Germinal center (tissue), 1 donor: ENCODE results near the gene HID1.
"Not testable (repeated sequence)": the region's sequence is repeated elsewhere in the genome, so short reads cannot be mapped to it uniquely, and the experiment has no call there.

Experiments used
- DNase-seq: peaks from one replicate; pipeline ENCODE4 v3.0.0; 2012; ENCODE audit warnings: mixed read lengths, low spot score

The HID1 gene

GRCh38 chr17:74970395-74970794 is 2.2 kb downstream of the HID1 start:
- DNase-seq, result no peak

- not testable (repeated sequence) for DNase-seq
Measured at GRCh38 chr17:74969501-74969900, 3.1 kb downstream of the HID1 start.

GRCh38 chr17:74968361-74968780 is 4.2 kb downstream of the HID1 start:
- no peak for DNase-seq

- no peak for DNase-seq
Measured at GRCh38 chr17:74964988-74965622, 7.5 kb downstream of the HID1 start.

- DNase-seq, result no peak
Measured at GRCh38 chr17:74964246-74964761, 8.3 kb downstream of the HID1 start.

GRCh38 chr17:74963656-74964055 is 8.9 kb downstream of the HID1 start:
- no peak for DNase-seq

- no peak for DNase-seq
Measured at GRCh38 chr17:74962622-74963394, 9.8 kb downstream of the HID1 start.

- DNase-seq, result peak; percentile 80
Measured at GRCh38 chr17:74961657-74962350, 10.8 kb downstream of the HID1 start.

GRCh38 chr17:74960570-74961342 is 11.8 kb downstream of the HID1 start:
- DNase-seq, result peak; percentile 75

GRCh38 chr17:74959826-74960515 is 12.6 kb downstream of the HID1 start:
- DNase-seq, result no peak

GRCh38 chr17:74957935-74958740 is 14.4 kb downstream of the HID1 start:
- peak; percentile 80 for DNase-seq

GRCh38 chr17:74956093-74956492 is 16.5 kb downstream of the HID1 start:
- no peak for DNase-seq

- no peak for DNase-seq
Measured at GRCh38 chr17:74954665-74955421, 17.7 kb downstream of the HID1 start.

GRCh38 chr17:74954115-74954514 is 18.4 kb downstream of the HID1 start:
- DNase-seq, result no peak

- DNase-seq, result no peak
Measured at GRCh38 chr17:74953134-74953687, 19.3 kb downstream of the HID1 start.

- no peak for DNase-seq
Measured at GRCh38 chr17:74952431-74953133, 20.0 kb downstream of the HID1 start.

GRCh38 chr17:74951680-74952421 is 20.7 kb downstream of the HID1 start:
- DNase-seq, result no peak

- no peak for DNase-seq
Measured at GRCh38 chr17:74951065-74951464, 21.5 kb downstream of the HID1 start.
